HEK293 (cell line): ENCODE measurements around the gene PEX5L.

Experiments used
- CTCF ChIP-seq: fragments of 450-650 bp; formaldehyde crosslinking; IDR thresholded peaks from 2 replicates; pipeline ENCODE4 v1.5.1; 2016; ENCODE audit warnings: missing biosample characterization, missing genetic modification characterization
- ZNF555 ChIP-seq: fragments of 450-650 bp; formaldehyde crosslinking; conservative IDR thresholded peaks from 2 replicates; pipeline ENCODE4 v1.5.1; 2017; ENCODE audit warnings: missing biosample characterization, mild to moderate bottlenecking, missing genetic modification characterization, inconsistent platforms
- ZNF639 ChIP-seq: fragments of 450-650 bp; formaldehyde crosslinking; IDR thresholded peaks from 2 replicates; pipeline ENCODE4 v1.5.1; 2016; ENCODE audit warnings: missing biosample characterization, missing genetic modification characterization
- TF ChIP-seq, protein P1 (sequence below): fragments of 450-650 bp; formaldehyde crosslinking; IDR thresholded peaks from 2 replicates; pipeline ENCODE4 v1.5.1; 2016; ENCODE audit warnings: missing biosample characterization, missing genetic modification characterization

- no peak for TF ChIP-seq CTCF
- TF ChIP-seq ZNF639 (tag by site-specific recombination): no peak
- TF ChIP-seq, protein P1, sequence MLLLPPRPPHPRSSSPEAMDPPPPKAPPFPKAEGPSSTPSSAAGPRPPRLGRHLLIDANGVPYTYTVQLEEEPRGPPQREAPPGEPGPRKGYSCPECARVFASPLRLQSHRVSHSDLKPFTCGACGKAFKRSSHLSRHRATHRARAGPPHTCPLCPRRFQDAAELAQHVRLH (tag by site-specific recombination): no peak
- no peak for TF ChIP-seq ZNF555
Measured at GRCh38 chr3:179861292-179861691, 175.4 kb downstream of the PEX5L start.
